Neural crest cell (in vitro differentiated cells): ENCODE data around the gene EME2. TPM values are rescaled to one million over a fixed set of nuclear protein-coding genes. Genes with fewer than 3 reads are reported as not detected.

Source experiments
- DNase-seq: peaks from one replicate; pipeline ENCODE4 v3.0.0; 2021; ENCODE audit warnings: low read depth, mixed read lengths, low spot score
- H3K27ac Mint-ChIP-seq: one replicate; pipeline ENCODE4 v1.8.0; 2021; ENCODE audit warnings: mild to moderate bottlenecking, mixed read lengths; ENCODE audit not compliant: unreplicated experiment
- H3K27me3 Mint-ChIP-seq: 2 replicates; pipeline ENCODE4 v1.8.0; 2021; ENCODE audit warnings: low read depth, mild to moderate bottlenecking, mixed read lengths
- H3K36me3 Mint-ChIP-seq: 2 replicates; pipeline ENCODE4 v1.8.0; 2021; ENCODE audit warnings: low read depth, mild to moderate bottlenecking, mixed read lengths
- H3K4me1 Mint-ChIP-seq: 2 replicates; pipeline ENCODE4 v1.8.0; 2021; ENCODE audit warnings: mixed read lengths
- H3K4me3 Mint-ChIP-seq: one replicate; pipeline ENCODE4 v1.8.0; 2021; ENCODE audit warnings: mild to moderate bottlenecking, mixed read lengths
- H3K9me3 Mint-ChIP-seq: 2 replicates; pipeline ENCODE4 v1.8.0; 2021; ENCODE audit warnings: mixed read lengths
- total RNA-seq: library from RNA; stranded (reverse); gene quantifications from 2 replicates; pipeline ENCODE4 v1.2.1, GENCODE V29; 2021
- TF ChIP-seq, protein P1 (sequence below): fragments of 200-600 bp; sonication (generic); conservative IDR thresholded peaks from 2 replicates; pipeline ENCODE4 v1.5.0; 2021; ENCODE audit warnings: antibody characterized with exemption, mild to moderate bottlenecking

EME2 gene
- total RNA-seq, 1 donor from 2014 or later = 36.5 TPM

DNA sequence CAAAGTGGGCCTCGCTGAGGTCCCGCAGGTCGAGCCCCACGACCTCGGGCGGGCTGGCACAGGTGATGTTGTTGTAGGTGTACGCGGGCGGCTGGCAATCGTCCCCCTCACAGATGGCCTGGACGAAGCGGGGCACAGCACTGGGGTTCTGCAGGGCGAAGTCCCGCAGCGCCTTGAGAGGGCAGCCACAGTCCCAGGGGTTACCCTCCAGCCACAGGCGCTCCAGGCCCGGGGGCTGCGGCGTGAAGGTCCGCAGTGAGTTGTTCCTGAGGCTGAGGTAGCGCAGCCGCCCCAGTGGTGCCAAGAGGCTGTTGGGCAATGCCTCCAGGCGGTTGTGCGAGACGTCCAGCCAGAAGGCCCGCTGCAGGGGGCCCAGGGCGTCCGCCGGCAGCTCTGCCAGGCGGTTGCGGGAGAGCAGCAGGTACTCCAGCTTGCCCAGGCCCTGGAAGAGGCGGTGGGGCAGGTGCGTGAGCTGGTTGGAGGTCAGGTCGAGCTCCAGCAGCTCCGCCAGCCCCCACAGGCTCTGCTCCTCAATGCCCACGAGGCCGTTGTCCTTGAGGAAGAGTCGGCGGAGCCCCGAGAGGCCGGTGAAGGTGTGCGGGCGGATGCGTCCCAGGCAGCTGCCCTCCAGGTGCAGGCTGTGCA is 18.1 kb downstream of the EME2 start:
- no peak for DNase-seq
- TF ChIP-seq, protein P1, sequence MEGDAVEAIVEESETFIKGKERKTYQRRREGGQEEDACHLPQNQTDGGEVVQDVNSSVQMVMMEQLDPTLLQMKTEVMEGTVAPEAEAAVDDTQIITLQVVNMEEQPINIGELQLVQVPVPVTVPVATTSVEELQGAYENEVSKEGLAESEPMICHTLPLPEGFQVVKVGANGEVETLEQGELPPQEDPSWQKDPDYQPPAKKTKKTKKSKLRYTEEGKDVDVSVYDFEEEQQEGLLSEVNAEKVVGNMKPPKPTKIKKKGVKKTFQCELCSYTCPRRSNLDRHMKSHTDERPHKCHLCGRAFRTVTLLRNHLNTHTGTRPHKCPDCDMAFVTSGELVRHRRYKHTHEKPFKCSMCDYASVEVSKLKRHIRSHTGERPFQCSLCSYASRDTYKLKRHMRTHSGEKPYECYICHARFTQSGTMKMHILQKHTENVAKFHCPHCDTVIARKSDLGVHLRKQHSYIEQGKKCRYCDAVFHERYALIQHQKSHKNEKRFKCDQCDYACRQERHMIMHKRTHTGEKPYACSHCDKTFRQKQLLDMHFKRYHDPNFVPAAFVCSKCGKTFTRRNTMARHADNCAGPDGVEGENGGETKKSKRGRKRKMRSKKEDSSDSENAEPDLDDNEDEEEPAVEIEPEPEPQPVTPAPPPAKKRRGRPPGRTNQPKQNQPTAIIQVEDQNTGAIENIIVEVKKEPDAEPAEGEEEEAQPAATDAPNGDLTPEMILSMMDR = no peak
- Mint-ChIP-seq H3K27ac (no peak overlapping the region), H3K36me3 (no peaks in the 10 kb centered on the region), H3K27me3 (no peaks in the 10 kb centered on the region), H3K4me3 (no peak overlapping the region), H3K4me1 (no peaks in the 10 kb centered on the region), H3K9me3 (no peaks in the 10 kb centered on the region)

- H3K9me3 Mint-ChIP-seq = no peaks in the 10 kb centered on the region
- no peaks in the 10 kb centered on the region for H3K4me1 Mint-ChIP-seq
- no peak overlapping the region for H3K4me3 Mint-ChIP-seq
- no peaks in the 10 kb centered on the region for H3K27me3 Mint-ChIP-seq
- no peak overlapping the region for H3K27ac Mint-ChIP-seq
- no peaks in the 10 kb centered on the region for H3K36me3 Mint-ChIP-seq
- TF ChIP-seq, protein P1 = no peak
- no peak for DNase-seq
Observed at GRCh38 chr16:1791256-1791942, 18.8 kb downstream of the EME2 start.

DNA sequence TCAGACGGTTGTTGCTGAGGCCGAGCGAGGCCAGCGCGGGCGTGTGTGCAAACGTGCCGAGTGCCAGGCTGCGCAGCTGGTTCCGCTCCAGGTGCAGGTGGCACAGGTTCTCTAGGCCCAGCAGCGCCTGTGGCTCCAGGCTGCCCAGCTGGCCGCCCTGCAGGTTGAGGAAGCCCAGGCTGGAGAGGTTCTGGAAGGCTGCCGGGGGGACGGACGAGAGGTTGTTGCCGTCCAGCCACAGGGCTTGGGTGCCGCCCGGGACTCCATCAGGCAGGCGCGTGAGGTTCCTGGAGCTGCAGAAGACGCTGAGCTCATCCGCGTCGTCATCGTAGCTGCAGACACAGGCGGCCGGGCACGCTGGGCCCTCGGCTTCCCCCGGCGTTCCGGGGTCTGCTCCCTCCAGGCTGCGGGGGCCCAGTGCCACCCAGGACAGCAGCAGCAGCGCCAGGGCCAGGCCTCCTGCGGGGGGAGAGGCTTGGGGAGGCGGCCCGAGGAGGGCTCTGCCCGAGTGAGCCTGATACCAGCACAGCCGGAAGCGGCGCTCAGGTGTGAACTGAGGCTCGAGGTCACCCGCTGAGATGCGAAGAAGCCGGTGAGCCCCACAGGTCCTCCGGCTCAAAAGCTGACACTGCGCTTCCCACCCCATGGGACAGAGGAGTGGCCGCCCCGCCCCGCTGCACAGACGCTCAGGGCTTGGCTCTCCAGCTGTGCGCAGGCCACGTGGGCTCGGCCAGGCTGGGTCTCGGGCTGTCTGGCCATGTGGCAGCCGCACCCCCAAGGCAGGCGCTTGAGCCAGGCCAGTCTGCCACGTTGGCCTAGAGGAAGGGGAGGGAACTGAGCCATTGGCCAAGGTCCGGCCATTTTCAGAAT is 19.6 kb downstream of the EME2 start:
- no peak for DNase-seq
- TF ChIP-seq, protein P1 = no peak
- Mint-ChIP-seq H3K36me3 (peaks cover 4% of the 10 kb centered on the region), H3K27ac (no peak overlapping the region), H3K4me3 (no peak overlapping the region), H3K4me1 (no peaks in the 10 kb centered on the region), H3K27me3 (no peaks in the 10 kb centered on the region), H3K9me3 (no peaks in the 10 kb centered on the region)

DNA sequence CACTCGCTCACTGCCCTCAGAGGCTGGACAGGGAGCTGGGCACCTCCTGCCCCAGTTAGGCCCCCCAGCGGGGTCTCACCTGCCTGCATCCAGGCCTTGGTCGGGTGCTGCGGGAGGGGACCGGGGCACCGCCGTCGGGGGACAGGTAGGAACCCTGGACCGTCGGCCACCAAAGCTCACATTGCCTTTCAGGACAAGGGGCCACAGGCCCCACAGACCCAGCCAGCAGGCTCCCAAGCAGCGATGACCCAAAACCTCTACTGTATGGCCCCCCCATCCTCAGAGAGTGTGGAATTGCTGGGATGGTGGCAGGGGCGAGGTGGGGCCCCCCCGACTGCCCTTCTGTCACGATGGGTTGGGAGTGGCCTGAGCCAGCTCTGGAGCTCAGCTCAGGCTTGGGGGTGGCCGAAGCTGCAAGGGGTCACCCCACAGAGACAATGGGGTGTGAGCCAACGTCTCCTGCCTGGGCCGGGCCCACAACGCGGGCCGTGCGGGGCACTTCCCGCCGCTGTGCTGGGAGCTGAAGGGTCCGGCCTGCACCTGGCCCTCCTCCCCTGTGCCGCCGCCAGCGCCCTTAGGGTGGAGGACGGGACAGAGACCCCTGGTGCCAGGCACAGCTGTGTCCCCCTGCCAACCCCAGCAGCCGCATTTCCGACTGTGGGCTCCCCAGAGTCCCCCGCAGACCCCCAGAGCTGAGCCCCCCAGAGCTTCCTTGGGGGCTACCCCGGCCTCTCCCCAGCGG is 20.4 kb downstream of the EME2 start:
- Mint-ChIP-seq H3K4me3 (no peak overlapping the region), H3K27me3 (no peaks in the 10 kb centered on the region), H3K4me1 (no peaks in the 10 kb centered on the region), H3K36me3 (peaks cover 5% of the 10 kb centered on the region), H3K27ac (no peak overlapping the region), H3K9me3 (no peaks in the 10 kb centered on the region)
- no peak for DNase-seq
- TF ChIP-seq, protein P1 = no peak

GRCh38 chr16:1793578-1794220 is 21.1 kb downstream of the EME2 start, which contains the start of gene IGFALS:
Gene IGFALS (minus strand): TSS chr16:1793705. CDS start chr16:1793652, 53 bp downstream.
- no peak within 1 kb of the TSS for H3K27ac Mint-ChIP-seq
- peaks cover 6% of the 10 kb centered on the region for H3K36me3 Mint-ChIP-seq
- no peaks in the 10 kb centered on the region for H3K9me3 Mint-ChIP-seq
- H3K4me3 Mint-ChIP-seq = no peak within 1 kb of the TSS
- H3K4me1 Mint-ChIP-seq = no peaks in the 10 kb centered on the region
- TF ChIP-seq, protein P1 = no peak
- no peak for DNase-seq
- H3K27me3 Mint-ChIP-seq = no peaks in the 10 kb centered on the region
